NB4 (cell line): Measurements from ENCODE around the gene HTRA3.
A peak's percentile ranks its signal among the peaks of the same experiment; 100 is the strongest.

ENCODE experiments used
- DNase-seq: peaks from one replicate; pipeline ENCODE4 v3.0.0; 2010; ENCODE audit warnings: low read depth
- H3K4me3 ChIP-seq: one replicate; pipeline ENCODE4 v1.5.1; 2011; ENCODE audit warnings: mild to moderate bottlenecking, low read depth, low read length, moderate library complexity
- MAX ChIP-seq: IDR thresholded peaks from 2 replicates; pipeline ENCODE4 v1.6.1; 2011; ENCODE audit warnings: low read depth, low read length
- MYC ChIP-seq: IDR thresholded peaks from 2 replicates; pipeline ENCODE4 v1.6.1; 2011; ENCODE audit warnings: low read depth, low read length
- POLR2A ChIP-seq: IDR thresholded peaks from 2 replicates; pipeline ENCODE4 v1.6.1; 2011; ENCODE audit warnings: mild to moderate bottlenecking; ENCODE audit not compliant: insufficient read length; ENCODE audit errors: extremely low read depth
- TF ChIP-seq, protein P1 (sequence below): IDR thresholded peaks from one replicate; pipeline ENCODE4 v1.5.1; 2012; ENCODE audit warnings: low read depth, low read length

The HTRA3 gene

DNA sequence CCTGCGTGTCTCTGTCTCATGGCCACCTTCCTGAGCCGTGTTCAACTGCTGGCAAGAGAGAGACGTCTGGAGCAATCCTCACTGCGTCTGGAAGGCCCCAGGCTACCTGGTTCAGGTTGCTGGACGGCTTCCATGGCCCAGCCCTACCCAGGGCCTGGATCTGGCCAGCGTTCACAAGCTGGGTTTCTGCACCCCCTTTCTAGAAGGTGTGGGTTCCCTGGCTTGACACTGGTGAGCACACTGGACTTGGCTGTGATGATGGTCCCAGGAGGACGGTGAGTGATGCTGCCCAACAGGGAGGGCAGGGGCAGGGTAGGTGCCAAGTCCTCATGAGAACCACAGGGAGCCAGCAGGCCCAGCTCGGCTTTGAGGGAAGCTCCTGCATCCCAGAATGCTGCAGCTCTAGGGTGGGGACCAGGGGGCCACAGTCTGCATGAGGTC, 63.4 kb downstream of the HTRA3 start:
- no peak for TF ChIP-seq MYC
- TF ChIP-seq POLR2A: no peak
- no peak for TF ChIP-seq MAX
- TF ChIP-seq, protein P1, sequence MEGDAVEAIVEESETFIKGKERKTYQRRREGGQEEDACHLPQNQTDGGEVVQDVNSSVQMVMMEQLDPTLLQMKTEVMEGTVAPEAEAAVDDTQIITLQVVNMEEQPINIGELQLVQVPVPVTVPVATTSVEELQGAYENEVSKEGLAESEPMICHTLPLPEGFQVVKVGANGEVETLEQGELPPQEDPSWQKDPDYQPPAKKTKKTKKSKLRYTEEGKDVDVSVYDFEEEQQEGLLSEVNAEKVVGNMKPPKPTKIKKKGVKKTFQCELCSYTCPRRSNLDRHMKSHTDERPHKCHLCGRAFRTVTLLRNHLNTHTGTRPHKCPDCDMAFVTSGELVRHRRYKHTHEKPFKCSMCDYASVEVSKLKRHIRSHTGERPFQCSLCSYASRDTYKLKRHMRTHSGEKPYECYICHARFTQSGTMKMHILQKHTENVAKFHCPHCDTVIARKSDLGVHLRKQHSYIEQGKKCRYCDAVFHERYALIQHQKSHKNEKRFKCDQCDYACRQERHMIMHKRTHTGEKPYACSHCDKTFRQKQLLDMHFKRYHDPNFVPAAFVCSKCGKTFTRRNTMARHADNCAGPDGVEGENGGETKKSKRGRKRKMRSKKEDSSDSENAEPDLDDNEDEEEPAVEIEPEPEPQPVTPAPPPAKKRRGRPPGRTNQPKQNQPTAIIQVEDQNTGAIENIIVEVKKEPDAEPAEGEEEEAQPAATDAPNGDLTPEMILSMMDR: no peak
- H3K4me3 ChIP-seq: no peak overlapping the region
- no peak for DNase-seq

GRCh38 chr4:8333726-8334460, 64.3 kb downstream of the HTRA3 start:
- TF ChIP-seq MYC (no peak), POLR2A (no peak), MAX (no peak)
- TF ChIP-seq, protein P1: no peak
- DNase-seq: no peak
- no peak overlapping the region for H3K4me3 ChIP-seq

GRCh38 chr4:8334786-8335460, 65.4 kb downstream of the HTRA3 start:
- TF ChIP-seq MYC (no peak), POLR2A (no peak), MAX (no peak)
- TF ChIP-seq, protein P1: no peak
- H3K4me3 ChIP-seq: no peak overlapping the region
- no peak for DNase-seq

DNA sequence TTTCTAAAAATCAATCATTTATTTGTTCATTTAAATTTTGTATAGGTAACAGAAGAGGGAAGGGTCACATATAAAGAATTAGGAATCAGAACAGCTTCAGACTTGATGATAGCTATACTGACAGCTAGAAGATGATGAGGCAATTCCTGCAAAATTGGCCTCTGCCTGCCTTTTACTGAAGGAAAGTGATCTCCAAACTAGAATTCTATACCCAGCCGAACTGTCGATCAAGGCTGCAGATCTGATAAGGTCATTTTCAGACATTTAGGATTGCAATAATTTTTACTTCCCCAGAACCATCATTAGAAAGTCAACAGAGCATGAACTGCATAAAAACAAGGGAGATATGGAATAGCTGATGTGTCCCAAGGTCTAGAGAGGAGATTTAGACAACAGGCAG, 66.3 kb downstream of the HTRA3 start:
- no peak for DNase-seq
- no peak for TF ChIP-seq POLR2A
- no peak for TF ChIP-seq MAX
- no peak for TF ChIP-seq MYC
- TF ChIP-seq, protein P1: no peak
- no peak overlapping the region for H3K4me3 ChIP-seq

DNA sequence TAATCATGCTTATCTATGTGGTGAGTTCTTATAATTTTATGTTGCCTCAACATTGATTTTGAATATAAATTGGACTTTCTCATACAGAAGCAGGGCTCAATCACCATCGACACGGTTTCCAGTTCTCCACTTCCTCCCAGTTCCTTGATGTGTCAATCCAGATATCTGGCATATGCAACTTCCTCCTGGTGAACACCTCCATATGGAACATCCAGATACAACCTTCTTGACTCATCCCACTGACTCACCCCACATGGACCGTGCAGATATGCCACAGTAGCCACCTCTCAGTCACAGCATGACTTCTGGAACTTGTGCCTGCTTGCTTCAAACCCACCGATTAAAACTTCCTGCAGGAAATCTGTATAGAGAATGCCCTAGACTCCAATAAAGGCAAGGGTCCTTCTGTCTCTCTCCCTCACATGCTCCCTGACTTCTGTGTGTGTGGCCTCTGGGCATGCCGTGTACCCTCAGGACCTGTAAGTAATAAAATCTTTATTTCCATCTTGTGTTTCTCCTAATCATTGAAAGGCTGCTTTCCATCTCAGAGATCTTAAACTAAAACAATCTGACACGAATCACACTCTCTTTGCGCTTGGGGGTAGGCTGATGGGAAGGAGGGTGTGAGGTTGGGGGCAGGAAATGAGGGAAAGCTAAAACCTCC, 67.0 kb downstream of the HTRA3 start:
- DNase-seq: peak; percentile 68
- TF ChIP-seq MYC (no peak), POLR2A (no peak), MAX (no peak)
- TF ChIP-seq, protein P1: no peak
- H3K4me3 ChIP-seq: no peak overlapping the region
